ENCODE measurements around the gene CIB2. TPM values are rescaled to one million over a fixed set of nuclear protein-coding genes. Genes with fewer than 3 reads are reported as not detected.

CIB2 gene
- total RNA-seq (48.9 and 68.9 TPM in 2 replicates), polyA plus RNA-seq (40.5 and 46.3 TPM in 2 replicates)

DNA sequence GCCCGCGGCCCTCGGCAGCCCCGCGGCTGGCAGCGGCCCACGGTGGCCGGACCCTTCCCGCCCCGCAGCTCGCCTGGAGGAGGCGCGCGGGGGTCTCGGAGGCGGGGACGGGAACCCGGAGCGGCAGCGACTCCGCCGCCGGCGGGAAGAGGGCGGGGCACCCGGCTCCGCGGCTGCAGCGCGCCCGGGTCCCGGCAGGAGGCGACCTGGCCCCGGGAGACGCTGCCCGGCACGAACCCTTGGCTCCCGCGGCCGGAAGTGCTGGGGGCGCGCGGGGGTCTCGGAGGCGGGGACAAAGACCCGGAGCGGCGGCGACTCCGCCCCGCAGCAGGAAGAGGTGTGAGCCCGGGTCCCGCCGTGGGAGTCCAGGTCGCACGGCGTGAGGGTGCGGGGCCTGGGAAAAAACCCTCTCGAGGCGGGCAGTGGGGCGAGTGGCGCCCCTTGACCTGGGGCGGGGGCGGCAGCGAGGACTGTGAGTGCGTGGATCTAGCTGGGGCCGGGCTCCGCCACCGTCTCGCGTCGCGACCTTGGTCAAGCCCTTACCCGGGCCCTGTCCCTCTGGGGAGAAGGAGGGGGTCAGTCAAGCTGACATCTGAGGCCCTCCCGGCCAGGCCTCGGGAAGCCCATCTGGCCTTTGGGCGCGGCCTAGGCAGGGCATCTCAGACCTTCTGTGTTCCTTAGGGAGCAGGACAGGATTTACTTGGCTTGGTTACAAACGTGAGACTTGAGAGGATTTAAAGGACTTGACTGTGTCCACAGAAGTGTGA, at the start of gene CIB2:
CIB2 (minus strand) TSS at position 151 of the 767 bp plus-strand sequence. CDS start 230 bp downstream, outside the sequence.
- H3K36me3 ChIP-seq (replicated peaks; ENCODE audit: insufficient read depth, low read depth): no peaks in the 10 kb centered on the region
- H2AFZ ChIP-seq: peak within 1 kb of the TSS; percentile 98
- peaks cover 20% of the 10 kb centered on the region for H3K79me2 ChIP-seq
- H3K4me2 ChIP-seq: peak within 1 kb of the TSS; percentile 94
- H3K4me3 ChIP-seq: peak within 1 kb of the TSS; percentile 88
- peak; percentile 93 for DNase-seq (ENCODE audit: low spot score)
- TF ChIP-seq EZH2phosphoT487 (IDR thresholded peaks at IDR 0.05; ENCODE audit: low read depth, severe bottlenecking, unreplicated experiment) (no peak), EZH2 (IDR thresholded peaks at IDR 0.05; ENCODE audit: borderline replicate concordance) (no peak), CTCF (IDR thresholded peaks at IDR 0.05; ENCODE audit: poor library complexity) (peak; percentile 59)
- WGBS (ENCODE audit: low lambda C conversion rate, missing lambda C conversion rate): 0% methylated on average over 23 of the region's 79 CpGs
- H3K27ac ChIP-seq: peak within 1 kb of the TSS; percentile 96
- no peaks in the 10 kb centered on the region for H3K9me3 ChIP-seq (ENCODE audit: low read depth)
- H3K9me2 ChIP-seq (replicated peaks; ENCODE audit: insufficient read depth): no peaks in the 10 kb centered on the region
- no peaks in the 10 kb centered on the region for H4K20me1 ChIP-seq (ENCODE audit: insufficient read depth, poor library complexity, severe bottlenecking)
- no peaks in the 10 kb centered on the region for H3K27me3 ChIP-seq
- H3K4me1 ChIP-seq (ENCODE audit: insufficient read depth): peaks cover 47% of the 10 kb centered on the region

DNA sequence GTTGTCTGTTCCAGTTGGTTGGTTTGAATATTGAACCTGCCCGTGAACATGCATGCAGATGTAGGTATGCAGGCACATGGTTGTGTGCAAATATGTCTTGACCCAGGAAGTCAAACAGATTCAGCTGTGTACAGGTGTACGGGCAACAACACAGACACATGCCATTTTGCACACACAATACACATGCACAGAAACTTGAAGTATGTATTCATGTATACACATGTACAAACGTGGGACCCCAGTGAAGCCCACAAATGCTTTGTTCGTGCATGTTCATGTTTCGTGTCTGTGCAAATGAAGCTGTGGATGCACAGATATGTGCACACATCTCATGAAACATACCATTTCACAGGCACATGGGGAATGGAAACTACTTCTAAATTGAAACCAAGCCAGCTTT, 48.7 kb upstream of the CIB2 start:
- DNase-seq (ENCODE audit: low spot score): no peak

DNA sequence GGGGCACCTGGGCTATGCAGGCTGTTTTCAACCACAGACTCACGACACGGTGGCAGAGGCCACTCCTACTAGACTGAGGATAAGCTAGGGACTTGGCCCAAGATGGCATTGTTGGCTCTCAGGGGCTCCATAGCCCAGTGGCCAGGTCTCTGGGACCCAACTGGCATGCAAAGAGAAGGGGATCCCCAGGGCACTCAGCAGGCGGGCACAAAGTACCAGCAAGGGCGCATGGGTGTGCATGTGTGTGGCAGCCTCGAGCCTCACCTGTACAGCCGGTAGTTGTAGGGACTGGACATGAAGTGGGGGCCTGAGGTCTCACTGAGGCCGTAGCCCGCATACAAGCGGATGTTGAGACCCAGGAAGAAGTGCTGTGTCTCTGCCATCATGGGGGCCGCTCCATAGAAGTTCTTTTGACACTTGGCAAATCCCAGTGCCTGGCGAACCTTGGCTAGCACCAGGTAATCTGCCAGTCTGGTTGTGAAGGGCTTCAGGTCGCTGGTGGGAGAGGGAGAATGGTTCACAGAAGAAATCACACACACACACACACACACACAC, 48.1 kb upstream of the CIB2 start:
- no peaks in the 10 kb centered on the region for H3K9me2 ChIP-seq (replicated peaks; ENCODE audit: insufficient read depth)
- 90% methylated on average over 12 of the region's 12 CpGs for WGBS (ENCODE audit: low lambda C conversion rate, missing lambda C conversion rate)
- H2AFZ ChIP-seq: no peak overlapping the region
- H3K9me3 ChIP-seq (ENCODE audit: low read depth): no peaks in the 10 kb centered on the region
- no peaks in the 10 kb centered on the region for H3K79me2 ChIP-seq
- H3K4me1 ChIP-seq (ENCODE audit: insufficient read depth): no peaks in the 10 kb centered on the region
- no peaks in the 10 kb centered on the region for H3K27me3 ChIP-seq
- TF ChIP-seq EZH2phosphoT487 (IDR thresholded peaks at IDR 0.05; ENCODE audit: low read depth, severe bottlenecking, unreplicated experiment) (no peak), CTCF (IDR thresholded peaks at IDR 0.05; ENCODE audit: poor library complexity) (no peak), EZH2 (IDR thresholded peaks at IDR 0.05; ENCODE audit: borderline replicate concordance) (no peak)
- H3K27ac ChIP-seq: no peak overlapping the region
- no peaks in the 10 kb centered on the region for H4K20me1 ChIP-seq (ENCODE audit: insufficient read depth, poor library complexity, severe bottlenecking)
- no peak for DNase-seq (ENCODE audit: low spot score)
- no peak overlapping the region for H3K4me3 ChIP-seq
- no peak overlapping the region for H3K4me2 ChIP-seq
- H3K36me3 ChIP-seq (replicated peaks; ENCODE audit: insufficient read depth, low read depth): no peaks in the 10 kb centered on the region

More for the DNA sequence above, 48.7 kb upstream of the CIB2 start:
- H3K9me2 ChIP-seq (replicated peaks; ENCODE audit: insufficient read depth): no peaks in the 10 kb centered on the region
- no peak overlapping the region for H3K4me2 ChIP-seq
- WGBS (ENCODE audit: low lambda C conversion rate, missing lambda C conversion rate): 89% methylated on average over 5 of the region's 5 CpGs
- H3K4me1 ChIP-seq (ENCODE audit: insufficient read depth): no peaks in the 10 kb centered on the region
- H4K20me1 ChIP-seq (ENCODE audit: insufficient read depth, poor library complexity, severe bottlenecking): no peaks in the 10 kb centered on the region
- no peaks in the 10 kb centered on the region for H3K79me2 ChIP-seq
- TF ChIP-seq EZH2phosphoT487 (IDR thresholded peaks at IDR 0.05; ENCODE audit: low read depth, severe bottlenecking, unreplicated experiment) (no peak), CTCF (IDR thresholded peaks at IDR 0.05; ENCODE audit: poor library complexity) (no peak), EZH2 (IDR thresholded peaks at IDR 0.05; ENCODE audit: borderline replicate concordance) (no peak)
- no peak overlapping the region for H3K27ac ChIP-seq
- no peaks in the 10 kb centered on the region for H3K27me3 ChIP-seq
- no peak overlapping the region for H3K4me3 ChIP-seq
- no peaks in the 10 kb centered on the region for H3K9me3 ChIP-seq (ENCODE audit: low read depth)
- no peaks in the 10 kb centered on the region for H3K36me3 ChIP-seq (replicated peaks; ENCODE audit: insufficient read depth, low read depth)
- H2AFZ ChIP-seq: no peak overlapping the region
